Thoracic aorta (tissue), 2 donors: ENCODE data around the gene NME7. TPM values are rescaled to one million over a fixed set of nuclear protein-coding genes. Genes with fewer than 3 reads are reported as not detected.
"Not testable (repeated sequence)": the region's sequence is repeated elsewhere in the genome, so short reads cannot be mapped to it uniquely, and the experiment has no call there.

Experiments
- ATAC-seq: fragments of 150-250 bp; one replicate; pipeline ENCODE4 v1.8.0; 2017; ENCODE audit warnings: low read depth; ENCODE audit not compliant: insufficient number of reproducible peaks, low FRiP score
- DNase-seq: peaks from one replicate; pipeline ENCODE4 v3.0.0-alpha.2; 2020; ENCODE audit warnings: low spot score
- H3K27ac ChIP-seq, 2 donors: fragments of 200-600 bp; sonication (generic); 1 replicate in 1 of 2; 2 replicates in 1 of 2; pipeline ENCODE4 v1.5.1; 2016; ENCODE audit warnings: mild to moderate bottlenecking in 2 of 2, moderate library complexity in 2 of 2
- H3K27me3 ChIP-seq: fragments of 200-600 bp; sonication (generic); replicated peaks from 2 replicates; pipeline ENCODE4 v1.6.0; 2016; ENCODE audit warnings: mild to moderate bottlenecking; ENCODE audit not compliant: insufficient read depth
- H3K36me3 ChIP-seq: fragments of 200-600 bp; sonication (generic); one replicate; pipeline ENCODE4 v1.5.1; 2016
- H3K4me1 ChIP-seq, 2 donors: fragments of 200-600 bp; sonication (generic); 1 replicate in 1 of 2; 2 replicates in 1 of 2; pipeline versions ENCODE4 v1.5.1 to v1.6.0; 2016; ENCODE audit warnings: low read depth in 2 of 2, mild to moderate bottlenecking in 1 of 2; ENCODE audit not compliant: control insufficient read depth in 1 of 2
- H3K4me3 ChIP-seq: fragments of 200-600 bp; sonication (generic); 2 replicates; pipeline ENCODE4 v1.5.1; 2016; ENCODE audit warnings: mild to moderate bottlenecking
- H3K9me3 ChIP-seq: fragments of 200-600 bp; sonication (generic); 2 replicates; pipeline ENCODE4 v1.5.1; 2016
- CTCF ChIP-seq: fragments of 200-600 bp; sonication (generic); IDR thresholded peaks from one replicate; pipeline ENCODE4 v1.5.1; 2019; ENCODE audit warnings: antibody characterized with exemption
- total RNA-seq, 2 donors: library from RNA; depleted of rRNA; stranded (reverse); fragments of >200 nt; gene quantifications; one replicate each; pipeline versions ENCODE4 v1.1.0 to v1.2.3, GENCODE V29; 2016

NME7 gene
- total RNA-seq, 2 donors from 2014 or later, result 18.3 to 20.4 TPM

GRCh38 chr1:169180174-169180573, 187.4 kb downstream of the NME7 start:
- no peak for TF ChIP-seq CTCF
- no peaks in the 10 kb centered on the region for H3K4me1 ChIP-seq
- H3K36me3 ChIP-seq, result no peaks in the 10 kb centered on the region
- no peak for DNase-seq
- H3K27me3 ChIP-seq, result no peaks in the 10 kb centered on the region
- H3K27ac ChIP-seq, result no peak overlapping the region
- no peak for ATAC-seq
- no peak overlapping the region for H3K4me3 ChIP-seq
- H3K9me3 ChIP-seq, result no peaks in the 10 kb centered on the region

- ATAC-seq, DNase-seq, H3K4me3 ChIP-seq, H3K27me3 ChIP-seq, H3K36me3 ChIP-seq, H3K4me1 ChIP-seq, H3K27ac ChIP-seq, H3K9me3 ChIP-seq: not testable (repeated sequence)
Observed at GRCh38 chr1:169179431-169179830, 188.2 kb downstream of the NME7 start.

- no peak for TF ChIP-seq CTCF
- H3K27me3 ChIP-seq, result no peaks in the 10 kb centered on the region
- ATAC-seq, result no peak
- no peak overlapping the region for H3K4me3 ChIP-seq
- H3K4me1 ChIP-seq, result no peaks in the 10 kb centered on the region
- H3K27ac ChIP-seq, result no peak overlapping the region
- H3K9me3 ChIP-seq, result no peaks in the 10 kb centered on the region
- H3K36me3 ChIP-seq, result no peaks in the 10 kb centered on the region
- DNase-seq, result no peak
Observed at GRCh38 chr1:169175461-169175860, 192.1 kb downstream of the NME7 start.

GRCh38 chr1:169163059-169163458, 204.5 kb downstream of the NME7 start:
- DNase-seq (no peak), ATAC-seq (no peak)
- no peak for TF ChIP-seq CTCF
- Histone ChIP-seq H3K36me3 (no peaks in the 10 kb centered on the region), H3K27ac (no peak overlapping the region), H3K4me3 (no peak overlapping the region), H3K9me3 (no peaks in the 10 kb centered on the region), H3K27me3 (no peaks in the 10 kb centered on the region), H3K4me1 (peaks cover 0 to 15% of the 10 kb centered on the region in 2 donors)

- H3K36me3 ChIP-seq, result no peaks in the 10 kb centered on the region
- H3K4me3 ChIP-seq, result no peak overlapping the region
- DNase-seq, result no peak
- H3K27ac ChIP-seq, result no peak overlapping the region
- H3K9me3 ChIP-seq, result no peaks in the 10 kb centered on the region
- H3K27me3 ChIP-seq, result no peaks in the 10 kb centered on the region
- ATAC-seq, result no peak
- H3K4me1 ChIP-seq, result peaks cover 0 to 15% of the 10 kb centered on the region in 2 donors
- TF ChIP-seq CTCF, result no peak
Observed at GRCh38 chr1:169161496-169162194, 206.0 kb downstream of the NME7 start.
